K562 (cell line): ENCODE data around the gene YOD1. TPM values are rescaled to one million over a fixed set of nuclear protein-coding genes. Genes with fewer than 3 reads are reported as not detected.

Experiments used
- ATAC-seq: fragments of 200-7000 bp; cut with Tn5 transposase; 3 replicates; pipeline ENCODE4 v1.9.1; 2020; ENCODE audit warnings: moderate library complexity
- BruUV-seq: library from RNA; stranded (reverse); fragments of 400-500 nt; replicated peaks from 2 replicates; lab custom pipeline; 2021; lab: Mats Ljungman, UMichigan
- CTCF ChIA-PET: fragments of 300-600 bp; formaldehyde crosslinking; extraction: SDS; loops from one replicate; lab custom pipeline; 2021; ENCODE audit warnings: low intra/inter-chr PET ratio; lab: Yijun Ruan, JAX
- POLR2A ChIA-PET: fragments of 300-600, 350-650 bp; sonication (Branson Sonifier 250); formaldehyde crosslinking; extraction: SDS; loops from one replicate; lab custom pipeline; 2021; ENCODE audit warnings: antibody characterized with exemption, inconsistent platforms; lab: Yijun Ruan, JAX
- DNase-seq, 4 experiments: peaks; one replicate each; pipeline versions ENCODE4 v3.0.0 to v3.0.0-alpha.2; 2011 to 2018; ENCODE audit warnings: low spot score in 3 of 4, mixed read lengths in 3 of 4; ENCODE audit errors: extremely low read depth in 1 of 4
- FAIRE-seq: peaks from 2 replicates; lab custom pipeline; 2011; peaks lifted over from hg19 to GRCh38; lab: Jason Lieb, UNC
- H2AFZ ChIP-seq: 2 replicates; pipeline ENCODE4 v1.6.0; 2011; ENCODE audit warnings: low read depth, low read length, control low read depth, inconsistent platforms
- H3K27ac ChIP-seq: fragments of 200-600 bp; 3 replicates; pipeline ENCODE4 v1.8.0; 2011; ENCODE audit warnings: low read depth, mild to moderate bottlenecking, control low read depth, inconsistent platforms, low read length, moderate library complexity, mixed read lengths; ENCODE audit errors: extremely low read depth
- H3K27me3 ChIP-seq, 2 experiments: fragments of 300-600 bp in 1 of 2; 2 replicates in 1 of 2; 3 replicates in 1 of 2; pipeline versions ENCODE4 v1.6.0 to v1.8.0; 2011; ENCODE audit warnings: inconsistent platforms in 2 of 2, low read length in 2 of 2, mild to moderate bottlenecking in 1 of 2, mixed read lengths in 1 of 2, moderate library complexity in 1 of 2; ENCODE audit not compliant: control insufficient read depth in 2 of 2, insufficient read depth in 2 of 2
- H3K36me3 ChIP-seq: fragments of 300-600 bp; 3 replicates; pipeline ENCODE4 v1.8.0; 2011; ENCODE audit warnings: mild to moderate bottlenecking, low read length, inconsistent platforms; ENCODE audit not compliant: control insufficient read depth, insufficient read depth
- H3K4me1 ChIP-seq, 2 experiments: fragments of 200-600 bp in 1 of 2; replicated peaks in 1 of 2; 2 replicates in 1 of 2; 3 replicates in 1 of 2; pipeline versions ENCODE4 v1.5.1 to v1.8.0; 2011; ENCODE audit warnings: inconsistent platforms in 2 of 2, low read length in 2 of 2, mild to moderate bottlenecking in 1 of 2, mixed read lengths in 1 of 2, moderate library complexity in 1 of 2; ENCODE audit not compliant: control insufficient read depth in 2 of 2, insufficient read depth in 2 of 2
- H3K4me2 ChIP-seq: 2 replicates; pipeline ENCODE4 v1.6.1; 2011; ENCODE audit warnings: low read length, control low read depth, inconsistent platforms, mixed read lengths; ENCODE audit not compliant: insufficient read depth
- H3K4me3 ChIP-seq: fragments of 200-600 bp; sonication (generic), shearing (Covaris generic); 2 replicates; pipeline ENCODE4 v1.5.1; 2016; ENCODE audit warnings: control low read depth, inconsistent platforms
- H3K79me2 ChIP-seq: fragments of 200-600 bp; 3 replicates; pipeline ENCODE4 v1.8.0; 2011; ENCODE audit warnings: low read length, inconsistent platforms; ENCODE audit not compliant: control insufficient read depth, insufficient read depth
- H3K9ac ChIP-seq, 2 experiments: 2 replicates each; pipeline versions ENCODE4 v1.6.0 to v1.6.1; 2011; ENCODE audit warnings: low read depth in 2 of 2, low read length in 2 of 2, control low read depth in 1 of 2, inconsistent platforms in 1 of 2, mild to moderate bottlenecking in 1 of 2, mixed read lengths in 1 of 2; ENCODE audit not compliant: insufficient read depth in 1 of 2
- H3K9me1 ChIP-seq: one replicate; pipeline ENCODE4 v1.6.0; 2011; ENCODE audit warnings: inconsistent platforms, mild to moderate bottlenecking, low read length, moderate library complexity; ENCODE audit not compliant: control insufficient read depth, insufficient read depth
- H3K9me3 ChIP-seq: replicated peaks from 2 replicates; pipeline ENCODE4 v1.5.1; 2011; ENCODE audit warnings: low read depth, low read length, inconsistent platforms; ENCODE audit not compliant: control insufficient read depth, insufficient read depth
- H4K20me1 ChIP-seq: replicated peaks from 2 replicates; pipeline ENCODE4 v1.6.1; 2011; ENCODE audit warnings: low read length, inconsistent platforms, mixed read lengths; ENCODE audit not compliant: control insufficient read depth, insufficient read depth
- BRD4 ChIP-seq: fragments of 200-600 bp; sonication (generic); IDR thresholded peaks from 2 replicates; pipeline ENCODE4 v1.6.1; 2017; ENCODE audit warnings: inconsistent platforms
- CREM ChIP-seq: IDR thresholded peaks from 2 replicates; pipeline ENCODE4 v1.6.1; 2014; ENCODE audit warnings: antibody characterized with exemption, low read depth
- DIDO1 ChIP-seq: fragments of 450-650 bp; IDR thresholded peaks from 2 replicates; pipeline ENCODE4 v1.6.1; 2016; ENCODE audit warnings: low read depth, missing biosample characterization, missing genetic modification characterization
- DMBX1 ChIP-seq: fragments of 250-450 bp; sonication (Bioruptor Pico); IDR thresholded peaks from 2 replicates; pipeline ENCODE4 v1.8.0; 2022; ENCODE audit warnings: inconsistent platforms, mild to moderate bottlenecking, moderate library complexity, borderline replicate concordance
- KDM5B ChIP-seq: fragments of 200-600 bp; sonication (generic); IDR thresholded peaks from 2 replicates; pipeline ENCODE4 v1.6.1; 2012; ENCODE audit warnings: low read depth, mild to moderate bottlenecking, moderate library complexity, low read length, control low read depth, inconsistent platforms; ENCODE audit not compliant: insufficient replicate concordance
- NR4A1 ChIP-seq, 2 experiments: fragments of 250-450 bp in 1 of 2; fragments of 450-650 bp in 1 of 2; sonication (Bioruptor Pico) in 1 of 2; IDR thresholded peaks; 2 replicates each; pipeline versions ENCODE4 v1.4.0 to v1.6.1; 2016 to 2020; ENCODE audit warnings: mild to moderate bottlenecking in 2 of 2, missing compliant biosample characterization in 1 of 2, missing genetic modification characterization in 1 of 2, moderate library complexity in 1 of 2
- THRB ChIP-seq: fragments of 450-650 bp; formaldehyde crosslinking; conservative IDR thresholded peaks from 2 replicates; pipeline ENCODE4 v1.4.0; 2022; ENCODE audit warnings: mild to moderate bottlenecking, missing genetic modification characterization
- ZBTB12 ChIP-seq: fragments of 250-450 bp; sonication (Bioruptor Pico); IDR thresholded peaks from 2 replicates; pipeline ENCODE4 v1.4.0; 2020
- ZNF263 ChIP-seq: sonication (generic); formaldehyde crosslinking; IDR thresholded peaks from 2 replicates; pipeline ENCODE4 v1.8.0; 2022; ENCODE audit warnings: mild to moderate bottlenecking, missing genetic modification reagents, borderline replicate concordance
- ZNF696 ChIP-seq: fragments of 250-450 bp; sonication (Bioruptor Pico); conservative IDR thresholded peaks from 2 replicates; pipeline ENCODE4 v1.4.0; 2020; ENCODE audit warnings: mild to moderate bottlenecking, moderate library complexity
- WGBS: fragments of 100-300 bp; shearing (Covaris generic); methylation state at CpG from one replicate; pipeline ENCODE4 v1.1.6; 2016; ENCODE audit warnings: low coverage, mixed read lengths; ENCODE audit not compliant: insufficient coverage; ENCODE audit errors: missing lambda C conversion rate; 5-methylcytosine and 5-hydroxymethylcytosine counted together
- in situ Hi-C: fragments of 300-500 bp; cut with MboI; formaldehyde crosslinking; loops from 4 replicates; pipeline ENCODE4 v1.15.0; 2018; ENCODE audit warnings: inconsistent platforms, mixed read lengths
- intact Hi-C: fragments of 100-400 bp; cut with micrococcal nuclease; formaldehyde crosslinking; loops from 2 replicates; pipeline ENCODE4 v1.14.2; 2022
- polyA plus RNA-seq, 8 experiments: library from polyadenylated mRNA; depleted of rRNA in 4 of 8; stranded (reverse) in 5 of 8; unstranded in 3 of 8; fragments of >200 nt; fragmentation: Nextera tagmentation in 2 of 8; fragmentation: Illumina TruSeq in 1 of 8; extraction: Ambion mirVana in 2 of 8; extraction: Trizol in 1 of 8; gene quantifications; 2 replicates each; pipeline versions ENCODE4 v1.2.1 to v1.2.3, GENCODE V29; 2011 to 2014; ENCODE audit warnings: inconsistent platforms in 1 of 8, missing spikeins in 1 of 8
- total RNA-seq, 7 experiments: library from RNA; depleted of rRNA in 6 of 7; stranded (reverse); fragments of >200 nt in 6 of 7; fragmentation: Illumina TruSeq in 2 of 7; extraction: Trizol in 2 of 7; gene quantifications; 2 replicates each; pipeline versions ENCODE4 v1.2.1 to v1.2.3, GENCODE V29; 2011 to 2021; ENCODE audit warnings: low replicate concordance in 1 of 7
- TF ChIP-seq, protein P1 (sequence below): fragments of 450-650 bp; IDR thresholded peaks from 2 replicates; pipeline ENCODE4 v1.6.1; 2016; ENCODE audit warnings: missing biosample characterization, missing genetic modification characterization
- TF ChIP-seq, protein P2 (sequence below): fragments of 450-650 bp; formaldehyde crosslinking; IDR thresholded peaks from 2 replicates; pipeline ENCODE4 v1.4.0; 2020; ENCODE audit warnings: mild to moderate bottlenecking, moderate library complexity

YOD1 gene
- total and polyA plus RNA-seq, 9 of the 15 experiments (the other 6 are each of a cell fraction or from before 2014, with no cell fraction given) = 18.2 to 78.1 (median 46.9) TPM

DNA sequence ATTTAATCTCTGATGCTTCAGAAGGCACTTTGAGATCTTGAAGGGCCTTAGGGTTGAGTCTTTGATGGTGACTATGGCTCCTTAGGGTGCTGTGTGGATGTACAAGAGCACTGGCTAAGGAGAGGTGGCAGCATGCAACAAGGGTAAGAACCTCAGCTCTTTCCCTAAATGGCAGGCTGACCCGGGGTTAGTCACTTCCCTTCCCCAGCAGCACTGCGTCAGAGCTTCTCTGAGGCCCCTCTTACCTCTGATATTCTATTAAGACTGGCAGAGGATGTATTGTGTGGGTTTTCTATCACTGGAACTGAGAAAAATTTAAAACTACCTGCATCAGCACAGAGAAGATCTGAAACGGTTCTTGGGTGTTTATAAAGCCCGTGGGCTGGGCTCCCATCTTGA is 30.3 kb downstream of the YOD1 start (continued):
- TF ChIP-seq THRB (CRISPR knock-in tag) = no peak

DNA sequence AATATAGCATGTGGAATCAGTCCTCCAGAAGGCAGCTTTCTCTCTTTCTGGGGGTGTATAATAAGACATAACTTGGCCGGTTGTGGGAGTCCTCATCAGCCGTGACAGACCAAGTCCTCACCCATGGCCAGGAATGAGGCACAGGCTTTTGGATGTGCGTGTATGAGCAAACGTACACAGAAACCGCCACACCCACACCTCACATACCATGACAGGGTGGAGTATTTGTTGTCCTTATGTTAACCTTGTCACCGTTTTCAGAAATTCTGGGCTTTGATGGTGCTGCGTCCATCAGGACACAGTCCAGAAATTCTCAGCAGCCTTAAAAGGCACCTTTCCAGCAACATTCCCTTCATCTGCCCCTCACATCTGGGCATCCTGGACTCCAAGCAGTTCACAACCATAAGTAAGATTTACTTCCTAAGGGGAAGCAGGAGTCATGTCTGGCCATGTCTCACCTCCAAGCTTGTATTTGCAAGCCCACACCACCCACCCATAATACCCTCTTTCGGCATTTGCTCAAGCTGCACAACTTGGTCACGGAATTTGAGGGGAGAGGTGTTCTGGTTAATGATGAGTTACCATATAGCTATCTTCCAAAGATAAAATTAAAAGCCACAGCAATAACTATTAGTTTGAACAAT is 30.8 kb downstream of the YOD1 start:
- peaks cover 7% of the 10 kb centered on the region; the same call in 2 of the 3 replicates for H3K36me3 ChIP-seq
- no peak overlapping the region for H3K4me3 ChIP-seq
- DNase-seq = peak in 3 of 4 experiments; percentile 49 to 72 (median 59)
- no peaks in the 10 kb centered on the region for H4K20me1 ChIP-seq
- intact Hi-C loops = loop anchor here (2.0 to 5.0 kb wide), 3 partner anchors 57 to 727 kb away; partner anchors contain the start of gene CD55
- POLR2A ChIA-PET = interaction anchor here (0.7 to 8.6 kb wide), 6 partner anchors 9 to 347 kb away, joined by 3 to 97 read pairs (median 24); partner anchors contain the start of genes C1orf116 and YOD1
- peak overlapping the region; percentile 10 to 55; a peak in 3 of 4 replicates for H3K9ac ChIP-seq
- H2AFZ ChIP-seq = peak overlapping the region; percentile 67
- no peaks in the 10 kb centered on the region for H3K27me3 ChIP-seq
- H3K9me1 ChIP-seq = peaks cover 8% of the 10 kb centered on the region
- CTCF ChIA-PET = no interaction called here
- H3K9me3 ChIP-seq = no peaks in the 10 kb centered on the region
- peaks cover 7% of the 10 kb centered on the region; the same call in 2 of the 3 replicates for H3K79me2 ChIP-seq
- no peak for FAIRE-seq
- peak overlapping the region; percentile 71 for H3K4me2 ChIP-seq
- peaks cover 74 to 89% of the 10 kb centered on the region in 2 experiments for H3K4me1 ChIP-seq
- no TSS peak for BruUV-seq
- no peak for ATAC-seq
- 28% methylated on average over 9 of the region's 9 CpGs for WGBS
- H3K27ac ChIP-seq = peak overlapping the region; percentile 87
- in situ Hi-C loops = no loop called here
- no peak for TF ChIP-seq ZBTB12 (CRISPR knock-in tag)
- TF ChIP-seq KDM5B = peak; percentile 35
- TF ChIP-seq, protein P1, sequence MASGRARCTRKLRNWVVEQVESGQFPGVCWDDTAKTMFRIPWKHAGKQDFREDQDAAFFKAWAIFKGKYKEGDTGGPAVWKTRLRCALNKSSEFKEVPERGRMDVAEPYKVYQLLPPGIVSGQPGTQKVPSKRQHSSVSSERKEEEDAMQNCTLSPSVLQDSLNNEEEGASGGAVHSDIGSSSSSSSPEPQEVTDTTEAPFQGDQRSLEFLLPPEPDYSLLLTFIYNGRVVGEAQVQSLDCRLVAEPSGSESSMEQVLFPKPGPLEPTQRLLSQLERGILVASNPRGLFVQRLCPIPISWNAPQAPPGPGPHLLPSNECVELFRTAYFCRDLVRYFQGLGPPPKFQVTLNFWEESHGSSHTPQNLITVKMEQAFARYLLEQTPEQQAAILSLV (tag) = peak; percentile 26; the same call in 1 of the 2 replicates
- 0 out of 2 replicates have a peak, but pooled peaks have one; percentile 14 for TF ChIP-seq DMBX1 (CRISPR knock-in tag)
- TF ChIP-seq ZNF263 = peak; percentile 47; the same call in 1 of the 2 replicates
- no peak for TF ChIP-seq DIDO1 (tag)
- TF ChIP-seq CREM = peak; percentile 20; the same call in 1 of the 2 replicates
- TF ChIP-seq, protein P2, sequence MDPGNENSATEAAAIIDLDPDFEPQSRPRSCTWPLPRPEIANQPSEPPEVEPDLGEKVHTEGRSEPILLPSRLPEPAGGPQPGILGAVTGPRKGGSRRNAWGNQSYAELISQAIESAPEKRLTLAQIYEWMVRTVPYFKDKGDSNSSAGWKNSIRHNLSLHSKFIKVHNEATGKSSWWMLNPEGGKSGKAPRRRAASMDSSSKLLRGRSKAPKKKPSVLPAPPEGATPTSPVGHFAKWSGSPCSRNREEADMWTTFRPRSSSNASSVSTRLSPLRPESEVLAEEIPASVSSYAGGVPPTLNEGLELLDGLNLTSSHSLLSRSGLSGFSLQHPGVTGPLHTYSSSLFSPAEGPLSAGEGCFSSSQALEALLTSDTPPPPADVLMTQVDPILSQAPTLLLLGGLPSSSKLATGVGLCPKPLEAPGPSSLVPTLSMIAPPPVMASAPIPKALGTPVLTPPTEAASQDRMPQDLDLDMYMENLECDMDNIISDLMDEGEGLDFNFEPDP = 0 out of 2 replicates have a peak, but pooled peaks have one; percentile 40
- TF ChIP-seq BRD4 = no peak
- no peak for TF ChIP-seq NR4A1 (CRISPR knock-in tag; IDR thresholded peaks at IDR 0.05)
- 0 out of 2 replicates have a peak, but pooled peaks have one; percentile 6 for TF ChIP-seq NR4A1 (tag; IDR thresholded peaks at IDR 0.05)
- TF ChIP-seq ZNF696 (CRISPR knock-in tag) = no peak
